IMR-90 (cell line): Measurements from ENCODE around the gene HDAC8.
"Not testable (repeated sequence)": the region's sequence is repeated elsewhere in the genome, so short reads cannot be mapped to it uniquely, and the experiment has no call there.

Experiments
- BHLHE40 ChIP-seq: fragments of 150-350 bp; IDR thresholded peaks from 2 replicates; pipeline ENCODE4 v1.6.1; 2016; ENCODE audit warnings: mild to moderate bottlenecking, low read depth, low read length
- CEBPB ChIP-seq: IDR thresholded peaks from 2 replicates; pipeline ENCODE4 v1.6.1; 2012; ENCODE audit warnings: low read depth, low read length, improper control_type of control experiment
- CHD1 ChIP-seq: IDR thresholded peaks from 2 replicates; pipeline ENCODE4 v1.6.1; 2012; ENCODE audit warnings: low read depth, low read length, improper control_type of control experiment
- FOS ChIP-seq: fragments of 150-350 bp; IDR thresholded peaks from 2 replicates; pipeline ENCODE4 v1.6.1; 2016; ENCODE audit warnings: low read depth, low read length
- MAFK ChIP-seq: IDR thresholded peaks from 2 replicates; pipeline ENCODE4 v1.6.1; 2012; ENCODE audit warnings: low read depth, low read length, improper control_type of control experiment
- MAZ ChIP-seq: IDR thresholded peaks from 2 replicates; pipeline ENCODE4 v1.6.1; 2012; ENCODE audit warnings: low read depth, mild to moderate bottlenecking, low read length, improper control_type of control experiment, moderate library complexity, borderline replicate concordance
- POLR2A ChIP-seq: IDR thresholded peaks from 2 replicates; pipeline ENCODE4 v1.6.1; 2012; ENCODE audit warnings: mild to moderate bottlenecking, low read depth, low read length
- RAD21 ChIP-seq: IDR thresholded peaks from 2 replicates; pipeline ENCODE4 v1.6.1; 2012; ENCODE audit warnings: low read length, improper control_type of control experiment
- RFX5 ChIP-seq: IDR thresholded peaks from 2 replicates; pipeline ENCODE4 v1.8.0; 2012; ENCODE audit warnings: low read depth, mild to moderate bottlenecking, low read length, moderate library complexity
- SMC3 ChIP-seq: fragments of 150-350 bp; IDR thresholded peaks from 2 replicates; pipeline ENCODE4 v1.6.1; 2016; ENCODE audit warnings: low read depth, mild to moderate bottlenecking, antibody characterized with exemption, low read length, moderate library complexity
- TF ChIP-seq, protein P1 (sequence below): conservative IDR thresholded peaks from 2 replicates; pipeline ENCODE4 v1.5.1; 2012; ENCODE audit warnings: mild to moderate bottlenecking, low read depth, low read length, improper control_type of control experiment
- TF ChIP-seq, protein P2 (sequence below): fragments of 150-350 bp; IDR thresholded peaks from 2 replicates; pipeline ENCODE4 v1.6.1; 2017; ENCODE audit warnings: mild to moderate bottlenecking, antibody characterized with exemption, low read length, low read depth
- TF ChIP-seq, protein P3 (sequence below): fragments of 150-350 bp; IDR thresholded peaks from 2 replicates; pipeline ENCODE4 v1.6.1; 2016; ENCODE audit warnings: low read depth, mild to moderate bottlenecking, low read length, moderate library complexity, borderline replicate concordance

DNA sequence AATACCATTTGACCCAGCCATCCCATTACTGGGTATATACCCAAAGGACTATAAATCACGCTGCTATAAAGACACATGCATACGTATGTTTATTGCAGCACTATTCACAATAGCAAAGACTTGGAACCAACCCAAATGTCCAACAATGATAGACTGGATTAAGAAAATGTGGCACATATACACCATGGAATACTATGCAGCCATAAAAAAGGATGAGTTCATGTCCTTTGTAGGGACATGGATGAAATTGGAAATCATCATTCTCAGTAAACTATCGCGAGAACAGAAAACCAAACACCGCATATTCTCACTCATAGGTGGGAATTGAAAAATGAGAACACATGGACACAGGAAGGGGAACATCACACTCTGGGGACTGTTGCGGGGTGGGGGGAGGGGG lies 82.4 kb downstream of the HDAC8 start:
- TF ChIP-seq, protein P1, sequence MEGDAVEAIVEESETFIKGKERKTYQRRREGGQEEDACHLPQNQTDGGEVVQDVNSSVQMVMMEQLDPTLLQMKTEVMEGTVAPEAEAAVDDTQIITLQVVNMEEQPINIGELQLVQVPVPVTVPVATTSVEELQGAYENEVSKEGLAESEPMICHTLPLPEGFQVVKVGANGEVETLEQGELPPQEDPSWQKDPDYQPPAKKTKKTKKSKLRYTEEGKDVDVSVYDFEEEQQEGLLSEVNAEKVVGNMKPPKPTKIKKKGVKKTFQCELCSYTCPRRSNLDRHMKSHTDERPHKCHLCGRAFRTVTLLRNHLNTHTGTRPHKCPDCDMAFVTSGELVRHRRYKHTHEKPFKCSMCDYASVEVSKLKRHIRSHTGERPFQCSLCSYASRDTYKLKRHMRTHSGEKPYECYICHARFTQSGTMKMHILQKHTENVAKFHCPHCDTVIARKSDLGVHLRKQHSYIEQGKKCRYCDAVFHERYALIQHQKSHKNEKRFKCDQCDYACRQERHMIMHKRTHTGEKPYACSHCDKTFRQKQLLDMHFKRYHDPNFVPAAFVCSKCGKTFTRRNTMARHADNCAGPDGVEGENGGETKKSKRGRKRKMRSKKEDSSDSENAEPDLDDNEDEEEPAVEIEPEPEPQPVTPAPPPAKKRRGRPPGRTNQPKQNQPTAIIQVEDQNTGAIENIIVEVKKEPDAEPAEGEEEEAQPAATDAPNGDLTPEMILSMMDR, result not testable (repeated sequence)
- not testable (repeated sequence) for TF ChIP-seq POLR2A, CEBPB, SMC3, CHD1, FOS, BHLHE40, RAD21, MAZ, RFX5, MAFK
- TF ChIP-seq, protein P2, sequence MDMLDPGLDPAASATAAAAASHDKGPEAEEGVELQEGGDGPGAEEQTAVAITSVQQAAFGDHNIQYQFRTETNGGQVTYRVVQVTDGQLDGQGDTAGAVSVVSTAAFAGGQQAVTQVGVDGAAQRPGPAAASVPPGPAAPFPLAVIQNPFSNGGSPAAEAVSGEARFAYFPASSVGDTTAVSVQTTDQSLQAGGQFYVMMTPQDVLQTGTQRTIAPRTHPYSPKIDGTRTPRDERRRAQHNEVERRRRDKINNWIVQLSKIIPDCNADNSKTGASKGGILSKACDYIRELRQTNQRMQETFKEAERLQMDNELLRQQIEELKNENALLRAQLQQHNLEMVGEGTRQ, result not testable (repeated sequence)
- TF ChIP-seq, protein P3, sequence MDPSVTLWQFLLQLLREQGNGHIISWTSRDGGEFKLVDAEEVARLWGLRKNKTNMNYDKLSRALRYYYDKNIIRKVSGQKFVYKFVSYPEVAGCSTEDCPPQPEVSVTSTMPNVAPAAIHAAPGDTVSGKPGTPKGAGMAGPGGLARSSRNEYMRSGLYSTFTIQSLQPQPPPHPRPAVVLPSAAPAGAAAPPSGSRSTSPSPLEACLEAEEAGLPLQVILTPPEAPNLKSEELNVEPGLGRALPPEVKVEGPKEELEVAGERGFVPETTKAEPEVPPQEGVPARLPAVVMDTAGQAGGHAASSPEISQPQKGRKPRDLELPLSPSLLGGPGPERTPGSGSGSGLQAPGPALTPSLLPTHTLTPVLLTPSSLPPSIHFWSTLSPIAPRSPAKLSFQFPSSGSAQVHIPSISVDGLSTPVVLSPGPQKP, result not testable (repeated sequence)
